Spleen (tissue), 7 donors: ENCODE data around the gene SMARCA4.

Experiments
- CTCF ChIP-seq, 11 experiments: fragments of 200-600 bp in 7 of 11; fragments of 450-650 bp in 4 of 11; sonication (generic) in 4 of 11; IDR thresholded peaks in 8 of 11; conservative IDR thresholded peaks in 3 of 11; 1 replicate in 7 of 11; 2 replicates in 4 of 11; pipeline versions ENCODE4 v1.4.0 to v1.8.0; 2016 to 2021; ENCODE audit warnings: antibody characterized with exemption in 11 of 11, inconsistent platforms in 4 of 11, mild to moderate bottlenecking in 1 of 11
- POLR2A ChIP-seq, 3 donors: fragments of 450-650 bp; IDR thresholded peaks; one replicate each; pipeline ENCODE4 v1.5.1; 2017; ENCODE audit warnings: antibody characterized with exemption in 3 of 3, mild to moderate bottlenecking in 1 of 3
- donor health status: DM: no; HTN: no; CAD: no; lungs with moderate emphysema.
- donor health status: DM: no; HTN: no; CAD: no.
- donor health status: DM: no; HTN: no; CAD: no.

DNA sequence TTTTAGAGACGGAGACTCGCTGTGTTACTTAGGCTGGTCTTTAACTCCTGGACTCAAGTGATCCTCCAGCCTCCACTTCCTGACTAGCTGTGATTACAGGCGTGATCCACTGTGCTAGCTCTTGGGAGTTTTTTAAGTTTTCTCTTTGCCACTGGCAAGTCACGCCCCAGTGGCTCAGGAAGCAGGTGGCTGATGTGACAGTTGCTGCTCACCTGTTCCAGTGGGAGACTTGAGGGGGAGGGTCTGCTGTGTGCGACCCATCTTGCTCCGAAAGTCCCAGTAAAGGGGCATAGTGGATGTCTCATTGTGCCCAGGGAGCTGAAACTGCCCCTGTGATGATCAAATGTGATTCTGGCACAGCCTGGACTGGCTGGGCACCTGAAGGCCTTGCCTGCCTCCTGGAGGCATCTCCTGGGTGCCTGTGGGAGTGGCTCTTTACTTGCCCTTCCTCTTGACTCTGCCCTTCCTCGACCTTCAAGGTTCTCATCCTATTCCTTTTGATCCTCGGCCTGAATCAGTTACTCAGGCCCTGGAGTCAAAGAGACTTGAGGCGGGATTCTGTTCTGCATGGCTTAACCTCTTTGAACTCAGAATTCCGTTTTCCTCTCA lies 7.8 kb downstream of the SMARCA4 start:
- TF ChIP-seq CTCF (IDR thresholded peaks at IDR 0.05 in 8 of 11, conservative IDR thresholded peaks at IDR 0.05 in 3 of 11) = no peak
- no peak for TF ChIP-seq POLR2A (IDR thresholded peaks at IDR 0.05)
